ENCODE measurements around the gene WDR82.

GRCh38 chr3:52308308-52308707 is 29.9 kb upstream of the WDR82 start:
- TF ChIP-seq CTCF (IDR thresholded peaks at IDR 0.05; ENCODE audit: low read depth, low read length): no peak
- TF ChIP-seq POLR2A (IDR thresholded peaks at IDR 0.05; ENCODE audit: extremely low read depth, insufficient read length): no peak
- TF ChIP-seq MAX (IDR thresholded peaks at IDR 0.05; ENCODE audit: low read depth, low read length): no peak
